ENCODE measurements around the gene PITPNM2.

Gene PITPNM2

GRCh38 chr12:123149501-123150274 is 1.2 kb downstream of the PITPNM2 start:
- no peak overlapping the region for H3K9ac ChIP-seq
- H2AFZ ChIP-seq (ENCODE audit: low read depth) = no peak overlapping the region
- no peak overlapping the region for H3K4me3 ChIP-seq (IDR thresholded peaks at IDR 0.05; ENCODE audit: insufficient read depth, low read depth, low read length)
- H3K36me3 ChIP-seq (ENCODE audit: insufficient read depth) = no peaks in the 10 kb centered on the region
- H4K20me1 ChIP-seq (ENCODE audit: insufficient read depth) = no peaks in the 10 kb centered on the region
- TF ChIP-seq, protein P1, sequence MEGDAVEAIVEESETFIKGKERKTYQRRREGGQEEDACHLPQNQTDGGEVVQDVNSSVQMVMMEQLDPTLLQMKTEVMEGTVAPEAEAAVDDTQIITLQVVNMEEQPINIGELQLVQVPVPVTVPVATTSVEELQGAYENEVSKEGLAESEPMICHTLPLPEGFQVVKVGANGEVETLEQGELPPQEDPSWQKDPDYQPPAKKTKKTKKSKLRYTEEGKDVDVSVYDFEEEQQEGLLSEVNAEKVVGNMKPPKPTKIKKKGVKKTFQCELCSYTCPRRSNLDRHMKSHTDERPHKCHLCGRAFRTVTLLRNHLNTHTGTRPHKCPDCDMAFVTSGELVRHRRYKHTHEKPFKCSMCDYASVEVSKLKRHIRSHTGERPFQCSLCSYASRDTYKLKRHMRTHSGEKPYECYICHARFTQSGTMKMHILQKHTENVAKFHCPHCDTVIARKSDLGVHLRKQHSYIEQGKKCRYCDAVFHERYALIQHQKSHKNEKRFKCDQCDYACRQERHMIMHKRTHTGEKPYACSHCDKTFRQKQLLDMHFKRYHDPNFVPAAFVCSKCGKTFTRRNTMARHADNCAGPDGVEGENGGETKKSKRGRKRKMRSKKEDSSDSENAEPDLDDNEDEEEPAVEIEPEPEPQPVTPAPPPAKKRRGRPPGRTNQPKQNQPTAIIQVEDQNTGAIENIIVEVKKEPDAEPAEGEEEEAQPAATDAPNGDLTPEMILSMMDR (conservative IDR thresholded peaks at IDR 0.05; ENCODE audit: low read depth, low read length) = no peak
- H3K4me2 ChIP-seq = no peak overlapping the region
- no peaks in the 10 kb centered on the region for H3K79me2 ChIP-seq (ENCODE audit: insufficient read depth, low read depth)
- H3K27me3 ChIP-seq (ENCODE audit: insufficient read depth, low read depth) = no peaks in the 10 kb centered on the region
- H3K27ac ChIP-seq = no peak overlapping the region
- H3K4me1 ChIP-seq (ENCODE audit: low read depth, poor library complexity, severe bottlenecking) = no peaks in the 10 kb centered on the region

GRCh38 chr12:123149088-123149487 is 1.8 kb downstream of the PITPNM2 start:
- no peak overlapping the region for H3K4me2 ChIP-seq
- H3K79me2 ChIP-seq (ENCODE audit: insufficient read depth, low read depth) = no peaks in the 10 kb centered on the region

DNA sequence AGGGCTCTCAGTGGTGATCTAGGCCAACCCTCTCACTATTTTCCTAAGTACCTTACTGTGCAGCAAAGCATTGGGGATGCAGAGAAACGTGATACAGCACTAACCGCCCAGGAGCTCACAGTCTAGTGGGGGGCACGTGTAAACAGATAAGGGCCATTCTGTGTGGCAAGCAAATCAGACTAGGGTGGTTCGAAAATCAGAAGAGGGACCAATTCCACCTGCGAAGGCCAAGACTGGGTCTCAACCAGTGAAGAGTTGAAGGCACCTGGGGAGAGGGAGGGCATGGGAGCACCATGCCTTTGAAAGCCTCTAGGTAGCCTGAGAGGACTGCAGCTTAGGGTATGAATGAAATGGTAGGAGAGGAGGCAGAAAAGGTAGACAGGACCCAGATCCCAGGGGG is 2.2 kb downstream of the PITPNM2 start:
- Histone ChIP-seq H3K4me1 (ENCODE audit: low read depth, poor library complexity, severe bottlenecking) (no peaks in the 10 kb centered on the region), H3K27ac (no peak overlapping the region), H3K27me3 (ENCODE audit: insufficient read depth, low read depth) (no peaks in the 10 kb centered on the region), H4K20me1 (ENCODE audit: insufficient read depth) (no peaks in the 10 kb centered on the region), H3K4me3 (IDR thresholded peaks at IDR 0.05; ENCODE audit: insufficient read depth, low read depth, low read length) (no peak overlapping the region), H3K36me3 (ENCODE audit: insufficient read depth) (no peaks in the 10 kb centered on the region), H3K9ac (no peak overlapping the region), H3K79me2 (ENCODE audit: insufficient read depth, low read depth) (no peaks in the 10 kb centered on the region), H3K4me2 (no peak overlapping the region), H2AFZ (ENCODE audit: low read depth) (no peak overlapping the region)
- TF ChIP-seq, protein P1 (conservative IDR thresholded peaks at IDR 0.05; ENCODE audit: low read depth, low read length) = no peak

More at GRCh38 chr12:123149088-123149487, 1.8 kb downstream of the PITPNM2 start:
- H3K4me3 ChIP-seq (IDR thresholded peaks at IDR 0.05; ENCODE audit: insufficient read depth, low read depth, low read length) = no peak overlapping the region
- H2AFZ ChIP-seq (ENCODE audit: low read depth) = no peak overlapping the region
- H3K9ac ChIP-seq = no peak overlapping the region
- H3K27ac ChIP-seq = no peak overlapping the region
- H3K27me3 ChIP-seq (ENCODE audit: insufficient read depth, low read depth) = no peaks in the 10 kb centered on the region
- H3K36me3 ChIP-seq (ENCODE audit: insufficient read depth) = no peaks in the 10 kb centered on the region
- TF ChIP-seq, protein P1 (conservative IDR thresholded peaks at IDR 0.05; ENCODE audit: low read depth, low read length) = no peak
- H3K4me1 ChIP-seq (ENCODE audit: low read depth, poor library complexity, severe bottlenecking) = no peaks in the 10 kb centered on the region
- no peaks in the 10 kb centered on the region for H4K20me1 ChIP-seq (ENCODE audit: insufficient read depth)

GRCh38 chr12:123148223-123148622 is 2.7 kb downstream of the PITPNM2 start:
- H3K36me3 ChIP-seq (ENCODE audit: insufficient read depth) = no peaks in the 10 kb centered on the region
- no peaks in the 10 kb centered on the region for H3K27me3 ChIP-seq (ENCODE audit: insufficient read depth, low read depth)
- H3K4me2 ChIP-seq = no peak overlapping the region
- H3K4me3 ChIP-seq (IDR thresholded peaks at IDR 0.05; ENCODE audit: insufficient read depth, low read depth, low read length) = no peak overlapping the region
- H3K4me1 ChIP-seq (ENCODE audit: low read depth, poor library complexity, severe bottlenecking) = no peaks in the 10 kb centered on the region
- H2AFZ ChIP-seq (ENCODE audit: low read depth) = no peak overlapping the region
- H3K9ac ChIP-seq = no peak overlapping the region
- no peaks in the 10 kb centered on the region for H4K20me1 ChIP-seq (ENCODE audit: insufficient read depth)
- TF ChIP-seq, protein P1 (conservative IDR thresholded peaks at IDR 0.05; ENCODE audit: low read depth, low read length) = no peak
- no peaks in the 10 kb centered on the region for H3K79me2 ChIP-seq (ENCODE audit: insufficient read depth, low read depth)
- no peak overlapping the region for H3K27ac ChIP-seq
